C4-2B (cell line): ENCODE data around the gene NRXN3.

Experiments used
- CTCF ChIP-seq: fragments of 450-650 bp; conservative IDR thresholded peaks from 2 replicates; pipeline ENCODE4 v1.5.1; 2017; ENCODE audit warnings: mild to moderate bottlenecking
- ZFX ChIP-seq: fragments of 450-650 bp; IDR thresholded peaks from 2 replicates; pipeline ENCODE4 v1.6.1; 2017

- TF ChIP-seq CTCF (no peak), ZFX (no peak)
These were observed 1155.4 kb downstream of the NRXN3 start for GRCh38 chr14:79325557-79325956.
